Measurements from ENCODE around the gene PSD2.

PSD2 gene

GRCh38 chr5:139869042-139869790 is 73.6 kb downstream of the PSD2 start:
- H3K4me3 ChIP-seq (ENCODE audit: low read depth, low read length): no peak overlapping the region
- TF ChIP-seq, protein P1, sequence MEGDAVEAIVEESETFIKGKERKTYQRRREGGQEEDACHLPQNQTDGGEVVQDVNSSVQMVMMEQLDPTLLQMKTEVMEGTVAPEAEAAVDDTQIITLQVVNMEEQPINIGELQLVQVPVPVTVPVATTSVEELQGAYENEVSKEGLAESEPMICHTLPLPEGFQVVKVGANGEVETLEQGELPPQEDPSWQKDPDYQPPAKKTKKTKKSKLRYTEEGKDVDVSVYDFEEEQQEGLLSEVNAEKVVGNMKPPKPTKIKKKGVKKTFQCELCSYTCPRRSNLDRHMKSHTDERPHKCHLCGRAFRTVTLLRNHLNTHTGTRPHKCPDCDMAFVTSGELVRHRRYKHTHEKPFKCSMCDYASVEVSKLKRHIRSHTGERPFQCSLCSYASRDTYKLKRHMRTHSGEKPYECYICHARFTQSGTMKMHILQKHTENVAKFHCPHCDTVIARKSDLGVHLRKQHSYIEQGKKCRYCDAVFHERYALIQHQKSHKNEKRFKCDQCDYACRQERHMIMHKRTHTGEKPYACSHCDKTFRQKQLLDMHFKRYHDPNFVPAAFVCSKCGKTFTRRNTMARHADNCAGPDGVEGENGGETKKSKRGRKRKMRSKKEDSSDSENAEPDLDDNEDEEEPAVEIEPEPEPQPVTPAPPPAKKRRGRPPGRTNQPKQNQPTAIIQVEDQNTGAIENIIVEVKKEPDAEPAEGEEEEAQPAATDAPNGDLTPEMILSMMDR (conservative IDR thresholded peaks at IDR 0.05; ENCODE audit: low read depth, low read length): no peak
- no peak for DNase-seq (ENCODE audit: low read depth)

- TF ChIP-seq, protein P1 (conservative IDR thresholded peaks at IDR 0.05; ENCODE audit: low read depth, low read length): no peak
- H3K4me3 ChIP-seq (ENCODE audit: low read depth, low read length): no peak overlapping the region
- no peak for DNase-seq (ENCODE audit: low read depth)
Measured at GRCh38 chr5:139870677-139871076, 75.1 kb downstream of the PSD2 start.

DNA sequence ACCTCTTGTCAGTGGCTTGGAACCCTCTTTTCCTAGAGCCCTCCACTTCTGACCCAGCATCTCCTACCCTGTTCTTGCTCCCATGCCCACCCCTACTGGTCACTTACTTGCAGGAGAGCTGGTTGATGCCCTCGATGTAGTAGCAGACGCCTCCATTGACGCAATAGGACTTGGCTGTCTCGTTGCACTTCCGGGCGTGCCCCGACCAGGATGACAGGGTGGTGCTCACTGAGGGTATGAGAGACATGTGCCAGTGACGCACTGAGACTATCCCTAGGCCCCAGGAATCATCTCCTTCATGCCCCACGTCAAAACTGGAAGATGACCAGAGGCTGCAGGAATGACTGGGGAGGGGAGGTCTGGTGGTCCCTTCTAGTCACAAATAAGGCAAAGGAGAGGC is 76.0 kb downstream of the PSD2 start:
- no peak overlapping the region for H3K4me3 ChIP-seq (ENCODE audit: low read depth, low read length)
- no peak for DNase-seq (ENCODE audit: low read depth)
- TF ChIP-seq, protein P1 (conservative IDR thresholded peaks at IDR 0.05; ENCODE audit: low read depth, low read length): no peak

GRCh38 chr5:139872052-139872766 is 76.6 kb downstream of the PSD2 start:
- TF ChIP-seq, protein P1 (conservative IDR thresholded peaks at IDR 0.05; ENCODE audit: low read depth, low read length): peak; percentile 23
- H3K4me3 ChIP-seq (ENCODE audit: low read depth, low read length): no peak overlapping the region
- DNase-seq (ENCODE audit: low read depth): no peak

DNA sequence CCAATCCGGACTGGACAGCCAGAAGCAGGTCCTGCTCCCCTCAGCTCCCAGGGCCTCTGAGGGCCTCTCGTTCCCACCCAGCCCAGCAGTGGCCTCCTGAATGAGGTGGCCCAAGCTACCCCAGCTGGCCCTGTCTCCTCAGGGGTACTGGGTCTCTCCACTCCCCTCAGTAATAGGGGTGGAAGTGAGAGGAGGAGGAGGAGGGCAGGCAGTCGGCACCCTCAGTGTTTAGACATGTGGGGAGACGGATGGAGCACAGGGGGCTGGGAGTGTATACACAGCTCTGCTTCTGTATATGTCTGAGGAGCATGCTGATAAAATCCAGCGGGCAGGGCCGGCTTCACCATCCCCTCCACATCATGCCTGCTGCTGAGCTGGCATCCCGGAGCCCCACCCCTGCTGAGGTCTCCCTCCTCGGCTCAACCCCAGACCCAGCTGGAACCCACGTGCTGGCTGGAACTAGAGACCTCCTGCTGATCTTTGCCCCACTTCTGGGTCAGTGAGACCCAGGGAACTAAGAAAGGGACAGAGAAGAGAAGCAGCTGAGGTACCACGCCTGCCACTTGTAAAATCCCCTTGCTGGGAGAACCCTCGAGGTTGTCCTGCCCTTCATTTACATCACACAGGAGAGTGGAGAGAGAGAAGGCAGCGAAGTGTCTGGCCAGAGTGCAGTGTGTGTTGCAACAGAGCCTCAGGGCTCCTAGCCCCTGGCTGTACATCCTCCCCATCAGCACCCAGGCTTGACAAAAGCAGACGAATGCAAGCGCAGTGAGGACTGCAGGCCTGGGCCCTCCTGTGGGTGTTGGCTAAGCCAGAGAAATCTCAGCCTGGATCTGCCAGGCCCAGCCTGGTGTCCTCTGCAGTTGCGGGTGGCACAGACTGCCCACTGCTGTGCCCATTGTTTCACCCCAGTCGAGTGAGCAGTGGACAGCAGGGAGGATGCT is 77.5 kb downstream of the PSD2 start:
- DNase-seq (ENCODE audit: low read depth): no peak
- TF ChIP-seq, protein P1 (conservative IDR thresholded peaks at IDR 0.05; ENCODE audit: low read depth, low read length): no peak
- H3K4me3 ChIP-seq (ENCODE audit: low read depth, low read length): no peak overlapping the region

DNA sequence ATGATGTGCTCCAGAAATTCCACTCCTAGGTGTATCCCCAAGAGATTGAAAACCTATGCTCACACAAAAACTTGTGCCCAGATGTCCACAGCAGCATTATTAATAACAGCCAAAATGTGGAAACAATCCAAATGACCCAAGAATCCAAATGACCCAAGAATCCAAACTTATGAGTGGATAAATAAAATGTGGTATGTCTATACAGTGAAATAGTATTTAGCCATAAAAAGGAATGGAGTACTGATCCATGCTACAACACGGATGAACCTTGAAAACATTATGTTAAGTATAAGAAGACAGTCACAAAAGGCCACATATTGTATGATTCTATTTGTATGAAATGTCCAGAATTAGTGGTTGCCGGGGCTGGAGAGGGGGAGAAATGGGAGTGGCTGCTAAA is 80.3 kb downstream of the PSD2 start:
- no peak for DNase-seq (ENCODE audit: low read depth)
- TF ChIP-seq, protein P1 (conservative IDR thresholded peaks at IDR 0.05; ENCODE audit: low read depth, low read length): no peak
- H3K4me3 ChIP-seq (ENCODE audit: low read depth, low read length): no peak overlapping the region
